ENCODE measurements around the gene OIT3.

Gene OIT3

DNA sequence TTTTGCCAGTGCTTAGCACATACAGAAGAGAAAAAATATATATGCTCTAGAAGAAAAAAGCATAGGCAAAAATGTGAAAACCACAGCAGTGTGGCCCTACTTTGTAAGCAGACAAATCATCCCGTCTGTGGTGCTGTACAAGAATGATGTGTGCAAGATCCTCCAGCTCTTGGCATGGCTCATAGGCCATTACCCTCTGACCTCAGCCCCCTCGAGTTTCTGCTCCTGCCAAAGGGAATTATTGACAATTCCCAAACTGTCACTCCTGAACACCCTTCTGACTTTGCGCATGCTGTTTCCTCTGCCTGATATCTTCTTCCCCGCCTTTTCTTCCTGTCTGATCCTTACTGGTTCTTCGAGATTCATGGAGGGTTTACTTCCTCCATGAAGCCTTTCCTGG lies 33.9 kb downstream of the OIT3 start:
- H3K4me3 ChIP-seq (ENCODE audit: low read length) = no peak overlapping the region
- H3K36me3 ChIP-seq (ENCODE audit: insufficient read depth, low read length) = no peaks in the 10 kb centered on the region
- H3K4me2 ChIP-seq (ENCODE audit: low read length) = no peak overlapping the region
- H3K9ac ChIP-seq (ENCODE audit: low read depth, low read length) = no peak overlapping the region
- H3K9me3 ChIP-seq (replicated peaks; ENCODE audit: low read length) = no peaks in the 10 kb centered on the region
- H3K27me3 ChIP-seq (ENCODE audit: control insufficient read depth, insufficient read depth, low read length) = no peaks in the 10 kb centered on the region
- H3K4me1 ChIP-seq (ENCODE audit: control insufficient read depth, insufficient read depth, low read length) = peaks cover 3% of the 10 kb centered on the region

DNA sequence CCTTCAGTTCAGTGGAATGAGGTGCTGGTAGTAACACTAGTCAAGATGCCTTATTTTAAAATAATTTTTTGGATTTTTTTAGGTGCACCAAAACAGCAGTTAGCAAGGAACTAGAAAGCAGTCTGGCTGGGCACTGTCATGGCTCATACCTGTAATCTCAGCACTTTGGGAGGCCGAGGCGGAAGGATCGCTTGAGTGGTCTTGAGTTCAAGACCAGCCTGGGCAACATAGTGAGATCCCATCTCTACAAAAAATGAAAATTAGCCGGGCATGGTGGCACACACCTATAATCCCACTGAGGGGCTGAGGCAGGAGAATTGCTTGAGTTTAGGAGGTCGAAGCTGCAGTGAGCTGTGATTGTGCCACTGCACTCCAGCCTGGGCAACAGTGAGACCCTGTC lies 35.3 kb downstream of the OIT3 start:
- no peaks in the 10 kb centered on the region for H3K27me3 ChIP-seq (ENCODE audit: control insufficient read depth, insufficient read depth, low read length)
- no peaks in the 10 kb centered on the region for H3K9me3 ChIP-seq (replicated peaks; ENCODE audit: low read length)
- peaks cover 11% of the 10 kb centered on the region for H3K4me1 ChIP-seq (ENCODE audit: control insufficient read depth, insufficient read depth, low read length)
- H3K36me3 ChIP-seq (ENCODE audit: insufficient read depth, low read length) = no peaks in the 10 kb centered on the region
- no peak overlapping the region for H3K4me2 ChIP-seq (ENCODE audit: low read length)
- H3K4me3 ChIP-seq (ENCODE audit: low read length) = no peak overlapping the region
- H3K9ac ChIP-seq (ENCODE audit: low read depth, low read length) = no peak overlapping the region

DNA sequence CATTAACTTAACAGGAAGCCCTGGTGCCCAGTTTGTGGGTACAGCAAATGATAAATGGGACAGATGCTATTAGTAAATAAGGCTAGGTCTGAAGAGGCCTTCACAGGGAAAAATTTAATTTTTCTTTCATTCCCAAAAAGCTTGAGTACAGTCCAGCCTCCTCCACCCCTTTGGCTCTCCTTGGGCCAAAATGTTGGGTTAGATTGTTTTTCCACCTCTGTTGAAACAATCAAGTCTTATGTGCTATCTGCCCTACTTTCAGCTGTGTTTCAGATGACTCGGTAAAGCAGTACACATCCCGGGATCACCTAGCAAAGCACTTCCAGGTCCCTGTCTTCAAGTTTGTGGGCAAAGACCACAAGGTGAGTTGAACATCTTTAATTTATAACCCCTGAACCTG lies 36.7 kb downstream of the OIT3 start:
- Histone ChIP-seq H3K27me3 (ENCODE audit: control insufficient read depth, insufficient read depth, low read length) (no peaks in the 10 kb centered on the region), H3K4me3 (ENCODE audit: low read length) (no peak overlapping the region), H3K9ac (ENCODE audit: low read depth, low read length) (no peak overlapping the region), H3K36me3 (ENCODE audit: insufficient read depth, low read length) (no peaks in the 10 kb centered on the region), H3K4me1 (ENCODE audit: control insufficient read depth, insufficient read depth, low read length) (peaks cover 23% of the 10 kb centered on the region), H3K4me2 (ENCODE audit: low read length) (no peak overlapping the region), H3K9me3 (replicated peaks; ENCODE audit: low read length) (no peaks in the 10 kb centered on the region)

DNA sequence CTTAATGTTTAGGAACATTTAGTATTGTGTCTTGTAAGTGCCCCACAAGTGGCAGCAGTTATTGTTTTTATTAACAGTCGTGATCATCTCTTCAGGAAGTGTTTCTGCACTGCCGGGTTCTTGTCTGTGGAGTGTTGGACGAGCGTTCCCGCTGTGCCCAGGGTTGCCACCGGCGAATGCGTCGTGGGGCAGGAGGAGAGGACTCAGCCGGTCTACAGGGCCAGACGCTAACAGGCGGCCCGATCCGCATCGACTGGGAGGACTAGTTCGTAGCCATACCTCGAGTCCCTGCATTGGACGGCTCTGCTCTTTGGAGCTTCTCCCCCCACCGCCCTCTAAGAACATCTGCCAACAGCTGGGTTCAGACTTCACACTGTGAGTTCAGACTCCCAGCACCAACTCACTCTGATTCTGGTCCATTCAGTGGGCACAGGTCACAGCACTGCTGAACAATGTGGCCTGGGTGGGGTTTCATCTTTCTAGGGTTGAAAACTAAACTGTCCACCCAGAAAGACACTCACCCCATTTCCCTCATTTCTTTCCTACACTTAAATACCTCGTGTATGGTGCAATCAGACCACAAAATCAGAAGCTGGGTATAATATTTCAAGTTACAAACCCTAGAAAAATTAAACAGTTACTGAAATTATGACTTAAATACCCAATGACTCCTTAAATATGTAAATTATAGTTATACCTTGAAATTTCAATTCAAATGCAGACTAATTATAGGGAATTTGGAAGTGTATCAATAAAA lies 38.9 kb downstream of the OIT3 start:
- Histone ChIP-seq H3K36me3 (ENCODE audit: insufficient read depth, low read length) (no peaks in the 10 kb centered on the region), H3K27me3 (ENCODE audit: control insufficient read depth, insufficient read depth, low read length) (no peaks in the 10 kb centered on the region), H3K9me3 (replicated peaks; ENCODE audit: low read length) (no peaks in the 10 kb centered on the region), H3K9ac (ENCODE audit: low read depth, low read length) (no peak overlapping the region), H3K4me3 (ENCODE audit: low read length) (no peak overlapping the region), H3K4me2 (ENCODE audit: low read length) (peak overlapping the region; percentile 9), H3K4me1 (ENCODE audit: control insufficient read depth, insufficient read depth, low read length) (peaks cover 29% of the 10 kb centered on the region)

DNA sequence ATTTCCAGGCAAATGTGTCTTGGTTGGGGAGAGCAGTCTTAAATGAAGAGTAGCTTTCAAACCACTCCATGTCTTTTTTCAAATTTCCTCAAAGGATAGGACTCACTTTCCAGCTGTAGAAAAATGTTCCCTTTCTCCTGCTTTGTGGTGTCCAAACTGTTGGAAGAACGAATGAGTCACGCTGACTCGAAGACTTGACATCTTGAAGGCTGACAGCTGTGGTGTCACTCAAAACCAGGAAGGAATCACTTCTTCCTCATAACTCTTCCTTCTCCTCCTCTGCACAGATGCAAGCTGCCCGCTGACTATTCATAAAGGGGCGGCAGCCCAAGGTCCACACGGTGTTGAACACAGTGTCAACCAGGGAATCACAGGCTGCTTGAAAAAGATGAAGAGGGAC lies 41.8 kb downstream of the OIT3 start:
- Histone ChIP-seq H3K27me3 (ENCODE audit: control insufficient read depth, insufficient read depth, low read length) (no peaks in the 10 kb centered on the region), H3K4me3 (ENCODE audit: low read length) (no peak overlapping the region), H3K4me1 (ENCODE audit: control insufficient read depth, insufficient read depth, low read length) (peaks cover 29% of the 10 kb centered on the region), H3K4me2 (ENCODE audit: low read length) (peak overlapping the region; percentile 14), H3K36me3 (ENCODE audit: insufficient read depth, low read length) (no peaks in the 10 kb centered on the region), H3K9ac (ENCODE audit: low read depth, low read length) (peak overlapping the region; percentile 26), H3K9me3 (replicated peaks; ENCODE audit: low read length) (no peaks in the 10 kb centered on the region)

DNA sequence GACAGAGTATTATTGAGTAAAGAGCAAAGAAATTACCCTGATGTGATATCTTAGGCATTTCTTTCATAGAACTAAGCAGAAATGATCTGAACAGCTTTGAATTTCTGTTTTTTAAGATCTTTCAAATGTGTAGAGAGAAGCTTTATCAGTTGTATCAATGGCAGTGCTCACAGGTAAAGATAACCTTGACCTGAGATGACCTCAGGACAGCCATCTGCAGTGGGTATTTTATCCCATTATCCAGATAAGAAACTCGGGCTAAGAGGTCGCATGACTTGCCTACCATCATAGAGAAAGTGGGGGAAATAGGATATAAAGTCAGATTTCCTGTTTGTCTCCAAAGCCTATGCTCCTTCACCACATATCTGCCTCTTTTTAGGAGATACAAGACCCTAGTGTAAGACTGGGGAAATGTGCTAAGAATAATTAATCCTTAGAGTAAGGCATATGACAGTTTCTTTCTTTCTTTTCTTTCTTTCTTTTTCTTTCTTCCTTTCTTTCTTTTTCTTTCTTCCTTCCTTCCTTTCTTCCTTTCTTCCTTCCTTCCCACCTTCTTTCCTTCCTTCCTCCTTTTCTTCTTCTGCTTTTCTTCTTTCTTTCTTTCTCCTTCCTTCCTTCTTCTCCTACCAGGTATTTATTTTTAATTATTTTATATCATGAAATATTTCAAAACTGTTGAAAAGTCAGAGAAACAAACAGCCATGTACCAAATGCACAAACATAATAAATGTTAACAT lies 50.1 kb downstream of the OIT3 start:
- Histone ChIP-seq H3K27me3 (ENCODE audit: control insufficient read depth, insufficient read depth, low read length) (no peaks in the 10 kb centered on the region), H3K4me1 (ENCODE audit: control insufficient read depth, insufficient read depth, low read length) (no peaks in the 10 kb centered on the region), H3K4me3 (ENCODE audit: low read length) (no peak overlapping the region), H3K9me3 (replicated peaks; ENCODE audit: low read length) (no peaks in the 10 kb centered on the region), H3K9ac (ENCODE audit: low read depth, low read length) (no peak overlapping the region), H3K4me2 (ENCODE audit: low read length) (no peak overlapping the region), H3K36me3 (ENCODE audit: insufficient read depth, low read length) (no peaks in the 10 kb centered on the region)

DNA sequence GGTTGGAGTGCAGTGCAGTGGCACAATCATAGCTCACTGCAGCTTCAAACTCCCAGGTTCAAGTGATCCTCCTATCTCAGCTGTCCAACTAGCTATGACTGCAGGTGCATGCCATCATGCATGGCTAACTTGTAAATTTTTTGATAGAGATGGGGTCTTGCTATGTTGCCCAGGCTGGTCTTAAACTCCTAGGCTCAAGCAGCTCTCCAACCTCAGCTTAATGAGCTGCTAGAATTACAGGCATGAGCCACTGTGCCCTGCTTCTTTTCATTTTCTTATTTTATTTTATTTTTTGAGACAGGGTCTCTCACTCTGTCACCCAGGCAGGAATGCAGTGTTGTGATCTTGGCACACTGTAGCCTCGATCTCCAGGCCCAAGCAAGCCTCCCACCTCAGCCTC lies 53.4 kb downstream of the OIT3 start:
- no peak overlapping the region for H3K9ac ChIP-seq (ENCODE audit: low read depth, low read length)
- no peak overlapping the region for H3K4me3 ChIP-seq (ENCODE audit: low read length)
- no peaks in the 10 kb centered on the region for H3K27me3 ChIP-seq (ENCODE audit: control insufficient read depth, insufficient read depth, low read length)
- H3K36me3 ChIP-seq (ENCODE audit: insufficient read depth, low read length) = no peaks in the 10 kb centered on the region
- H3K4me2 ChIP-seq (ENCODE audit: low read length) = no peak overlapping the region
- no peaks in the 10 kb centered on the region for H3K4me1 ChIP-seq (ENCODE audit: control insufficient read depth, insufficient read depth, low read length)
- no peaks in the 10 kb centered on the region for H3K9me3 ChIP-seq (replicated peaks; ENCODE audit: low read length)

DNA sequence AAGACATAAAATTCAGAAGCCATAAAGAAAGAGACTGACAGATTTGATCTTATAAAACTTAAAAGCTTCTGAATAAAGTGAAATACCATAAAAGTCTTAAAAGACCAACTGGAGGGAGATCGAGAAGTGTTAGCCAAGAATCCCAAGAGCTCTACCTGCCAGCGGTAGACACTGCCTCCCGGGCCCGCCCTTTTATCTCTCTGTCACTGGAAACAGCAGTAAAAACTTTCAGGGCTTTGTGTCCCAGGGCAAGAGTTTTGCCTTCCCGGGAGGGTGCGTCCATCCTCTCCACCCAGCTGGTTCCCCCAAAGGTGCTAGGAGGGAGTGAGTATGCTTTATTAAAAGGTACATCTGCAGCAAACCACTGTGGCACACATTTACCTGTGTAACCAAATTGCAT lies 55.2 kb downstream of the OIT3 start:
- H3K4me1 ChIP-seq (ENCODE audit: control insufficient read depth, insufficient read depth, low read length) = no peaks in the 10 kb centered on the region
- no peak overlapping the region for H3K4me3 ChIP-seq (ENCODE audit: low read length)
- H3K27me3 ChIP-seq (ENCODE audit: control insufficient read depth, insufficient read depth, low read length) = peaks cover 4% of the 10 kb centered on the region
- no peaks in the 10 kb centered on the region for H3K9me3 ChIP-seq (replicated peaks; ENCODE audit: low read length)
- no peak overlapping the region for H3K4me2 ChIP-seq (ENCODE audit: low read length)
- H3K36me3 ChIP-seq (ENCODE audit: insufficient read depth, low read length) = no peaks in the 10 kb centered on the region
- H3K9ac ChIP-seq (ENCODE audit: low read depth, low read length) = no peak overlapping the region

DNA sequence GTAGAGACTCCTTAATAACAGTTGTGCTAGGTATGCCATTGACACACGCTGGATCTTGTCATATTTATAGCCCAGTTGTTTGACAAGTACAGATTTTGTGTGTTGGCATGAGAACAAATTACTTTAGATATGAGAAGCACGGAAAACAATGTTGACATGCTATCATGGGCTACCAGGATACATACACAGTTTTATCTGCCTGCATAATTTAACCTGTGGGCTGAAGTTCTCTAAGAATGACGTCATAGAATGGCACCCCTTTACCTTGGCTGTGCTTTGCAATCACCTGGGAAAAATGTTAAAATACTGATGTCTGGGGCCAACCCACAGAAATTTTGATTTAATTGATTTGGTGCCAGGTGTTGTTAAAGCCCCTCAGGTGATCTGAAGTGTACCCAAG lies 58.2 kb downstream of the OIT3 start:
- H3K4me2 ChIP-seq (ENCODE audit: low read length) = no peak overlapping the region
- H3K36me3 ChIP-seq (ENCODE audit: insufficient read depth, low read length) = no peaks in the 10 kb centered on the region
- H3K9me3 ChIP-seq (replicated peaks; ENCODE audit: low read length) = no peaks in the 10 kb centered on the region
- H3K4me3 ChIP-seq (ENCODE audit: low read length) = no peak overlapping the region
- H3K27me3 ChIP-seq (ENCODE audit: control insufficient read depth, insufficient read depth, low read length) = peaks cover 5% of the 10 kb centered on the region
- H3K4me1 ChIP-seq (ENCODE audit: control insufficient read depth, insufficient read depth, low read length) = no peaks in the 10 kb centered on the region
- no peak overlapping the region for H3K9ac ChIP-seq (ENCODE audit: low read depth, low read length)

DNA sequence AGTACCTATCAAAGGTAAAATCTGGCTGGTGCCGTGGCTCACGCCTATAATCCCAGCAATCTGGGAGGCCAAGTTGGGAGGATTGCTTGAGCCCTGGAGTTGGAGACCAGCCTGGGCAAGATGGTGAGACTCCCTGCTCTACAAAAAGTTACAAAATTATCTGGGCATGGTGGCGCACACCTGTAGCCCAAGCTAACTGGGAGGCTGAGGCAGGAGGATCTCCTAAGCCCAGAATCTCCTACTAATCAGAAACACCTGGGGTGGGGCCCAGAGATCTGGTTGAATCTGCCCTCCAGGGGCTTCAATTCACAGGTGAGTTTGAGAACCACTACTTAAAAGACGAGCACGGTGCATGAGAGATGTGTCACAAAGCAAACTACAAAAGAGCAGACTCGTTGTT lies 58.6 kb downstream of the OIT3 start:
- Histone ChIP-seq H3K4me1 (ENCODE audit: control insufficient read depth, insufficient read depth, low read length) (no peaks in the 10 kb centered on the region), H3K4me3 (ENCODE audit: low read length) (no peak overlapping the region), H3K36me3 (ENCODE audit: insufficient read depth, low read length) (no peaks in the 10 kb centered on the region), H3K27me3 (ENCODE audit: control insufficient read depth, insufficient read depth, low read length) (peaks cover 5% of the 10 kb centered on the region), H3K9ac (ENCODE audit: low read depth, low read length) (no peak overlapping the region), H3K4me2 (ENCODE audit: low read length) (no peak overlapping the region), H3K9me3 (replicated peaks; ENCODE audit: low read length) (no peaks in the 10 kb centered on the region)

DNA sequence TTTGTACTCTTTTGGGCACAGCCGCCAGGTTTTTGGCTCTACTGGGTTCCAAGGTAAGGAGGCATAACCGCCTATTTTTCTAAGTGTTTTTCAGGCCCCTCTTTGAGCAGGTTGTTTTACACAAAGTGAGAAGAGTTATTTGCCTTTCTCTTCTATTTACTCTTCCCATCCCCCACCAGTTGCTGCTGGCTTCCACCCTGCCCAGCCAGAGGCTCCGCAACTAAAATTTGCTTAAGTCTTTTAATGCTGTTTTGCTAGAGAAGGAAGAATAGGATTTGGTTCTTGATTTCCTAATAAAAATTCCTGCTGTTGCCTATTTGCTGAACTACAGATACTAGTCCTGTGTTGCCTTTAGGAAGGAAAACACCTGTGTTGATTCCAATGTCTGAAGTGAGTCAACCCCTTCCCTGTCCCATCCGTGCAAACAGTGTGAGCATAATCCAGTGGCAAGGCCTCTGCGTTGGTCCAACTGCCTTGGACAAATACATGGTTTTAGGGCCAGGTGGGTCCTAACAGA lies 59.2 kb downstream of the OIT3 start:
- no peak overlapping the region for H3K4me3 ChIP-seq (ENCODE audit: low read length)
- H3K9ac ChIP-seq (ENCODE audit: low read depth, low read length) = no peak overlapping the region
- no peaks in the 10 kb centered on the region for H3K36me3 ChIP-seq (ENCODE audit: insufficient read depth, low read length)
- peaks cover 5% of the 10 kb centered on the region for H3K27me3 ChIP-seq (ENCODE audit: control insufficient read depth, insufficient read depth, low read length)
- H3K9me3 ChIP-seq (replicated peaks; ENCODE audit: low read length) = no peaks in the 10 kb centered on the region
- no peak overlapping the region for H3K4me2 ChIP-seq (ENCODE audit: low read length)
- H3K4me1 ChIP-seq (ENCODE audit: control insufficient read depth, insufficient read depth, low read length) = no peaks in the 10 kb centered on the region

DNA sequence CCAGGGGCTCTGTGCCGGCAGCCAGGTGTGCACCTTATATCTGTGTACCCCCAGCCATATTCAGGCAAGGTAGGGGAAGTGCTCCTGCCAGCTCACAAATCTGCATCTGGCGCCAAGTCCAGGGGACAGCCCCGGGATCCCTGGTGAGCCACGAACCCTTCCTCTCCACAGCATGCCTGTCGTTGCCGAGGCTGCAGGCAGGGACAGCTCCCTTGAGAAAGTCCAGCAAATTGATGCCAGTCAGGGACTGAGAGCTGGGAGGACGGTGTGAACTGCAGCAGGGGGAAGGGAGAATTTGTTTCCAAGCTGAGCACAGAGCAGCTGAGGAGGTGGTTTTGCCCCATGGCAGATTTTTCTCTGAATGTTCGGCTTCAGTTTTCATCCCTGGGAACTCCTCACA lies 60.1 kb downstream of the OIT3 start:
- Histone ChIP-seq H3K4me1 (ENCODE audit: control insufficient read depth, insufficient read depth, low read length) (no peaks in the 10 kb centered on the region), H3K9me3 (replicated peaks; ENCODE audit: low read length) (no peaks in the 10 kb centered on the region), H3K4me3 (ENCODE audit: low read length) (no peak overlapping the region), H3K9ac (ENCODE audit: low read depth, low read length) (no peak overlapping the region), H3K4me2 (ENCODE audit: low read length) (no peak overlapping the region), H3K36me3 (ENCODE audit: insufficient read depth, low read length) (no peaks in the 10 kb centered on the region), H3K27me3 (ENCODE audit: control insufficient read depth, insufficient read depth, low read length) (peaks cover 5% of the 10 kb centered on the region)
